Bronchial epithelial cell (primary cell): ENCODE measurements around the gene AVL9. TPM values are rescaled to one million over a fixed set of nuclear protein-coding genes. Genes with fewer than 3 reads are reported as not detected.
A peak's percentile ranks its signal among the peaks of the same experiment; 100 is the strongest.

Source experiments
- DNase-seq: peaks from one replicate; pipeline ENCODE4 v3.0.0-alpha.2; 2010; ENCODE audit warnings: low read depth
- FAIRE-seq: peaks from 2 replicates; lab custom pipeline; 2011; peaks lifted over from hg19 to GRCh38; lab: Jason Lieb, UNC
- H3K27me3 ChIP-seq: 2 replicates; pipeline ENCODE4 v1.5.1; 2011; ENCODE audit warnings: low read length; ENCODE audit not compliant: control insufficient read depth, insufficient read depth
- H3K36me3 ChIP-seq: 2 replicates; pipeline ENCODE4 v1.5.1; 2011; ENCODE audit warnings: low read length; ENCODE audit not compliant: control insufficient read depth, insufficient read depth
- H3K4me3 ChIP-seq: 2 replicates; pipeline ENCODE4 v1.5.1; 2011; ENCODE audit warnings: mild to moderate bottlenecking, low read depth, low read length, control low read depth
- CTCF ChIP-seq: IDR thresholded peaks from 2 replicates; pipeline ENCODE4 v1.5.1; 2011; ENCODE audit warnings: mild to moderate bottlenecking, moderate library complexity, low read length, control low read depth, inconsistent platforms; ENCODE audit not compliant: insufficient read depth, severe bottlenecking
- total RNA-seq: library from RNA; depleted of rRNA; stranded (reverse); fragments of >200 nt; gene quantifications from 2 replicates; pipeline ENCODE4 v1.2.1, GENCODE V29; 2014

AVL9 gene
- total RNA-seq, 1 donor from 2014 or later = 34.0 TPM

DNA sequence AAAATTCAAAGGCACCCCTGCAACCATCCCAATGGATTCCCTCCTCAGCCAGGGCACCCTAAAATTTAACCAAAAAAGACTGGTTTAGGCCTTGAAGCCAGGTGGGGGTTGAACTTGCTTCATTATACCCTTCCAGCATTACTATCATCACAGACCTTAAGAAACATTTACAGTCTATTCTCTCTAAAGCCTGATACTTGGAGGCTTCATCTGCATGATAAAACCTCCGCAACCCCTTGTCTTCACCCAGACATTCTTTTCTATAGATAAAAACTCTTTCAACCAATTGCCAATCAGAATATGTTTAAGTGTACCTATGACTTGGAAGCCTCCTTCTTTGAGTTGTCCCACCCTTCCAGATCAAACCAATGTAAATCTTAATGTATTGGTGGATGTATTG is 17.9 kb downstream of the AVL9 start:
- DNase-seq (no peak), FAIRE-seq (no peak)
- Histone ChIP-seq H3K36me3 (peaks cover 5% of the 10 kb centered on the region), H3K27me3 (no peaks in the 10 kb centered on the region), H3K4me3 (no peak overlapping the region)
- no peak for TF ChIP-seq CTCF

DNA sequence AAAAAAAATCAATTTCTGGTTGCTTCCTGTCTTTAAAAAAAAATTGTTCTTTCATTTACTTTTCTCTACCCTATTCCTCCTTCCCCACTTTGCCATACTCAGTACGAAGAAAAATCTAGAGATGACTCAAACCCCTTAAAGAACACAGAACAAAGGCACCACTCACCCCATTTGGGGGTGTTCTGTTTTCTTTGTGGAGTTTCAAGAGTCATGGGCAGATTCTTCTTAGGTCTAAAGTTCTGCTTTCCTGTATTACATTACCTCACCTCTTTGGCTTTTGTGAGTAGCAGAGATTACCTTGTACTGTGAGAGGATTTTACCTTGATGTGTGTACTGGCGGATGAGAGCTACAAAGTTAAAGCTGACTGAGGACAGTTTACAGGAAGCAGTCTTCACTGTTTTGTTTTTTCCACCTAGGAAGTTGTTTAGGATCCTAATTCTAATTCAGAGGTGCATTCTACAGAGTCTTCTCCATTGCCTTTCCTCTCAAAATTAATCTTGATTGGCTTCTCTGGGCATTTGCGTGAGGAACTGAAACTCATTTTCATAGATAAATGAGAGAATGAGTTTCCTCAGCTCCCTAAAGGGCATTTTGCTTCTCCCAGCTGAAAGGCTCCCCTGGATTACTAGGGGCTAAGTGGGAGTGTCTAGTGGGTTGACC is 20.7 kb downstream of the AVL9 start:
- Histone ChIP-seq H3K27me3 (no peaks in the 10 kb centered on the region), H3K4me3 (no peak overlapping the region), H3K36me3 (peaks cover 1% of the 10 kb centered on the region)
- FAIRE-seq = no peak
- TF ChIP-seq CTCF = no peak
- peak; percentile 49 for DNase-seq

- no peaks in the 10 kb centered on the region for H3K27me3 ChIP-seq
- no peak for TF ChIP-seq CTCF
- DNase-seq = no peak
- no peak for FAIRE-seq
- H3K36me3 ChIP-seq = peaks cover 1% of the 10 kb centered on the region
- no peak overlapping the region for H3K4me3 ChIP-seq
Observed at GRCh38 chr7:32516551-32517100, 21.3 kb downstream of the AVL9 start.

GRCh38 chr7:32518534-32519140 is 23.3 kb downstream of the AVL9 start:
- Histone ChIP-seq H3K4me3 (no peak overlapping the region), H3K36me3 (no peaks in the 10 kb centered on the region), H3K27me3 (no peaks in the 10 kb centered on the region)
- TF ChIP-seq CTCF = no peak
- FAIRE-seq (no peak), DNase-seq (no peak)

GRCh38 chr7:32519763-32520162 is 24.5 kb downstream of the AVL9 start:
- DNase-seq (no peak), FAIRE-seq (no peak)
- no peak overlapping the region for H3K4me3 ChIP-seq
- H3K36me3 ChIP-seq = no peaks in the 10 kb centered on the region
- no peaks in the 10 kb centered on the region for H3K27me3 ChIP-seq
- no peak for TF ChIP-seq CTCF
